Choroid plexus epithelial cell (primary cell): Measurements from ENCODE around the gene CEACAM8.
"Not testable (repeated sequence)": the region's sequence is repeated elsewhere in the genome, so short reads cannot be mapped to it uniquely, and the experiment has no call there.

Experiments
- DNase-seq: peaks from one replicate; pipeline ENCODE4 v3.0.0-alpha.2; 2010; ENCODE audit warnings: low read depth
- H3K4me3 ChIP-seq: 2 replicates; pipeline ENCODE4 v1.5.1; 2011; ENCODE audit warnings: low read depth, mild to moderate bottlenecking, control low read depth, low read length, moderate library complexity
- TF ChIP-seq, protein P1 (sequence below): conservative IDR thresholded peaks from 2 replicates; pipeline ENCODE4 v1.5.1; 2011; ENCODE audit warnings: low read depth, mild to moderate bottlenecking, control low read depth, inconsistent platforms, low read length, moderate library complexity

Gene CEACAM8

DNA sequence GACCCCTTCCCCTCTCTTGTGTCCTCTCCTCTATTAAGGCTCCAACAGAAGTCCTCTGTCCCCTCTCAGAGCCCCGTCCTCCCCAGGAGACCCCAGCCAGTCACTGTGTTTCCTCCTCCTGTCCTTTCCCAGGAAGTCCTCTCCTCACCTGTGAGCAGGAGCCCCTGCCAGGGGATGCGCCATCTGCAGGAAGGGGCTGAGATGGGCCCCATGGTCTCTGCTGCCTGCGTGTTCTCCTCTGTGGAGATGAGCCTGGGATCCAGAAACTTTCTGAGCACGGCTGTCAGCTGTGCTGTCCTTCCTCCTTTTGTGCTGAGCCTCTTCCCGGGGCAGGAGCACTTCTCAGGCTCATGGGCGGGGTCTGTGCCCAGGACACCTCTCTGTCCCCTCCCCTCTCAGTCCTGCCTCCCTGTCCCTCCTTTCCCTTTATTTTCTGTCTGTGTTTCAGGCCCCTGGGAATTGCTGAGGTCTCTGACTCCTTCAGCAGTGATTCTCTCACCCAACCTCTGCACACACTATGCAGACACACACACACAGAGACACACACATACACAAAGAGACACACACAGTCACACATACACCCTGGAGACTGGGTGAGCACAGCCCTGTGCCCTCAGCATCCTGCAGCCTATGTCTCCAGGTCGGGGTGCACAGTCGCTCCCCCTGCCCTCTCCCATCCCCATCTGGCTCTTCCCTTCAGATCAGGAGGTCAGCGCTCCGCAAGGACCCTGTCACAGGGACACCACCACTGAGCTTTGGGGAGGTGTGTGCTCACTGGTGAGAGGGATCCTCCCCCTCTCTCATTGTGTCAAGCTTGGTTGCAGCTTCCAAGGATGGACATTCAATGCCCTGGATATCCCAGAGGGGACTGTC, at the start of gene CEACAM8:
TSS of gene CEACAM8 (minus strand) at position 308 of the 873 bp plus-strand sequence. CDS start at position 212, 96 bp downstream.
- H3K4me3 ChIP-seq, result no peak within 1 kb of the TSS
- TF ChIP-seq, protein P1, sequence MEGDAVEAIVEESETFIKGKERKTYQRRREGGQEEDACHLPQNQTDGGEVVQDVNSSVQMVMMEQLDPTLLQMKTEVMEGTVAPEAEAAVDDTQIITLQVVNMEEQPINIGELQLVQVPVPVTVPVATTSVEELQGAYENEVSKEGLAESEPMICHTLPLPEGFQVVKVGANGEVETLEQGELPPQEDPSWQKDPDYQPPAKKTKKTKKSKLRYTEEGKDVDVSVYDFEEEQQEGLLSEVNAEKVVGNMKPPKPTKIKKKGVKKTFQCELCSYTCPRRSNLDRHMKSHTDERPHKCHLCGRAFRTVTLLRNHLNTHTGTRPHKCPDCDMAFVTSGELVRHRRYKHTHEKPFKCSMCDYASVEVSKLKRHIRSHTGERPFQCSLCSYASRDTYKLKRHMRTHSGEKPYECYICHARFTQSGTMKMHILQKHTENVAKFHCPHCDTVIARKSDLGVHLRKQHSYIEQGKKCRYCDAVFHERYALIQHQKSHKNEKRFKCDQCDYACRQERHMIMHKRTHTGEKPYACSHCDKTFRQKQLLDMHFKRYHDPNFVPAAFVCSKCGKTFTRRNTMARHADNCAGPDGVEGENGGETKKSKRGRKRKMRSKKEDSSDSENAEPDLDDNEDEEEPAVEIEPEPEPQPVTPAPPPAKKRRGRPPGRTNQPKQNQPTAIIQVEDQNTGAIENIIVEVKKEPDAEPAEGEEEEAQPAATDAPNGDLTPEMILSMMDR, result no peak
- no peak for DNase-seq

DNA sequence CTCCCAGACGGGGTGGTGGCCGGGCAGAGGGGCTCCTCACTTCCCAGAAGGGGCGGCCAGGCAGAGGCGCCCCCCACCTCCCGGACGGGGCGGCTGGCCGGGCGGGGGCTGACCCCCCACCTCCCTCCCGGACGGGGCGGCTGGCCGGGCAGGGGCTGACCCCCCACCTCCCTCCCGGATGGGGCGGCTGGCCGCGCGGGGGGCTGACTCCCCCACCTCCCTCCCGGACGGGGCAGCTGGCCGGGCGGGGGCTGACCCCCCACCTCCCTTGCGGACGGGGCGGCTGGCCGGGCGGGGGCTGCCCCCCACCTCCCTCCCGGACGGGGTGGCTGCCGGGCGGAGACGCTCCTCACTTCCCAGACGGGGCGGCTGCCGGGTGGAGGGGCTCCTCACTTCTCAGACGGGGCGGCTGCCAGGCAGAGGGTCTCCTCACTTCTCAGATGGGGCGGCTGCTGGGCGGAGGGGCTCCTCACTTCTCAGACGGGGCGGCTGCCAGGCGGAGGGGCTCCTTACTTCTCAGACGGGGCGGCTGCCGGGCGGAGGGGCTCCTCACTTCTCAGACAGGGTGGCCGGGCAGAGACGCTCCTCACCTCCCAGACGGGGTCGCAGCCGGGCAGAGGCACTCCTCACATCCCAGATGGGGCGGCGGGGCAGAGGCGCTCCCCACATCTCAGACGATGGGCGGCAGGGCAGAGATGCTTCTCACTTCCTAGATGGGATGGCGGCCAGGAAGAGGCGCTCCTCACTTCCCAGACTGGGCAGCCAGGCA, 44.8 kb upstream of the CEACAM8 start:
- DNase-seq, H3K4me3 ChIP-seq: not testable (repeated sequence)

DNA sequence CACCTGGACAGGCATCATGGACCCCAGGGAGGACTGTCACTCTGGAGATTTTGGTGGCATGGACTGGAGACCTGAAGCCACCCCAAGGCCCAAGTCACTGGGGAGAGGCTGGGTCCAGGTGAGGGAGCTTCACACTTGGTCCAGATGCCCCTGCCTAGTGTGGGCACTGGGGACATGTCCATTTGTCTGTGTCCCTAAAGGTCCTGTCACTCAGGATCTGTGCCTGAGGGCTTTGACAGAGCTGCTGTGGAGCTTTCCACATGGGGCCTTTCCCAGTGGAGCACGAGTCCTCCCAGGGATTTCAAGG, 40.5 kb upstream of the CEACAM8 start:
- no peak for DNase-seq
- H3K4me3 ChIP-seq, result no peak overlapping the region
- TF ChIP-seq, protein P1, result no peak

DNA sequence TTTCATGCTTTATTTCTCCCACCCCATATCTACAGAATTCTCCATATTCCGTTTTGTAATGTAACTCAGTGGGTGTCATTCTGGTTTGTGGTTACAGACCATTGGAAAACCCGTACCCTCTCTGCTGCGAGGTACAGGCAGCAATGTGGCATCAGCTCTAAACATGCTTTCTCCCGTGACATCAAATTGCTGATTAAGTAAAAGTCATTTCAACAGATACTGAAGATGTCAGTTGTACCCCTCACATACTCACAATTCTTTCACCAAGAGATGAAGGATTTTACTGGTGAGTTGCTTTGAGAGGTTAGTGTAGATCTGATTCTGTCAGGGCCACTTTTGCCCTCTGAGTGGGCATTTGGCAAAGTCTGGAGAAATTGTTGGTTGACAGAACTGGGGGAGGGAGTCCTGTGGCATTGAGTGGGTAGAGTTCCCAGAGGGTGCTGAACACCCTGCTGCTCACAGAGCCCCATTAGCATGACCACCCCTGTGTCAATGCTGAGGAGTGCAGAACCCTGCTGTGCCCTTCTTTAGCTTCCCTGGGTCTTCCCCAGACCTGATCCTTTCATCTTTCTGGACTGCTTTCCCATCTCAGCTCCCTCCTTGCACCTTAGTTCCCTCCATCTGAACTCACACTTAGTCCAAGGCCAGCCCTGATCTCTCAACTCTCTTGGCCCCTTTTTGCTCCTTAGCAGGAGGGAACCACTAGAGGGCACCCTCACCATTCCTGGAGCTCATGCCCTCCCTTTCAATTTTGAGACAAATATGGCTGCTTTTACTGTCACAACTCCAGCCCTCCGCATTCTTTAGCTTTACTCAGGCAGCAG, 39.9 kb upstream of the CEACAM8 start:
- TF ChIP-seq, protein P1, result peak; percentile 83
- DNase-seq, result peak; percentile 57
- H3K4me3 ChIP-seq, result no peak overlapping the region

DNA sequence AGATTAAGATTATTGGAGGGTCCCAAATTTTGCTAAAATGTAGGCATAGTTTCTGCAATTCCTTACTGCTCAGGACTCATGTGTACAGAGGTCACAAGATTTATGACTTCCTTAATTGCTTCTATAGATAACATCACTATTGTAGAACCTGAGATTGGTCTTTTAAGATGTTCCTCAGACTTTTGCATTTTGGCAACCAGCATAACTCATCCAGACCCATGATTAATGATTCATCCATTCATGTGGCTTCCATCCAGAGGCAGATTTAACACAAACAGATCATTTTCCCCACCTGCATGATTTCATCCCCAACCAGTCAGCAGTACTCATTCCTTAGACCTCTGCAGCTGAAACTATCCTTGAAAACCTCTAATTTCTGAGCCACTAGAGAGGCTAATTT, 34.5 kb upstream of the CEACAM8 start:
- DNase-seq, result no peak
- TF ChIP-seq, protein P1, result no peak
- H3K4me3 ChIP-seq, result no peak overlapping the region

DNA sequence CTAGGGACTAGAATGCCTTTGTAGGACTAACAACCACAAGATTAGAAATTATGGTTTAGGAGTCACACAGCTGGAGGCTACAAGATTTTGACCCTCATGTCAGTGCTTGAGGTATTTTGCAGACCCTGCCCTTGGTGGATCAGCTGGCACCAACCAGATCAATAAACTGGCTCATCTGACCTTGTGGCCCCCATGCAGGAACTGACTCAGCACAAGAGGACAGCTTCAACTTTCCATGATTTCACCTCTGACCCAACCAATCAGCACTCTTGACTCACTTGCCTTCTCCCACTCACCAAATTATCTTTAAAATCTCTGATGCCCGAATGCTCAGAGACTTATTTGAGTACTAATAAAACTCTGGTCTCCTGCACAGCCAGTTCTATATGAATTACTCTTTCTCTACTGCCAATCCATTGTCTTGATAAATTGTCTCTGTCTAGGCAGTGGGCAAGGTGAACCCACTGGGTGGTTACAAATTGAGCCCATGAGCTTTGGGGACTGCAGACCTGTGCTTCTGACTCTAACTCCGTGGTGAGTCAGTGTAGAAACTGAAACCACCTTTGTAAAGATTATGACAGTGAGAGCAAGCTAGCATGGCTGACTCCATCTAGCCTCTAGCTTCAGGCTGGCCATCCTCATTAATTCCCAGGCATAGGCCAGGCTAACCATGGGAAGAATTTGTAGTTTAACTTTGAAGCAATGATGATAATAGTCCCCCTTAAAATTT, 33.9 kb upstream of the CEACAM8 start:
- TF ChIP-seq, protein P1, result no peak
- H3K4me3 ChIP-seq, result no peak overlapping the region
- no peak for DNase-seq

DNA sequence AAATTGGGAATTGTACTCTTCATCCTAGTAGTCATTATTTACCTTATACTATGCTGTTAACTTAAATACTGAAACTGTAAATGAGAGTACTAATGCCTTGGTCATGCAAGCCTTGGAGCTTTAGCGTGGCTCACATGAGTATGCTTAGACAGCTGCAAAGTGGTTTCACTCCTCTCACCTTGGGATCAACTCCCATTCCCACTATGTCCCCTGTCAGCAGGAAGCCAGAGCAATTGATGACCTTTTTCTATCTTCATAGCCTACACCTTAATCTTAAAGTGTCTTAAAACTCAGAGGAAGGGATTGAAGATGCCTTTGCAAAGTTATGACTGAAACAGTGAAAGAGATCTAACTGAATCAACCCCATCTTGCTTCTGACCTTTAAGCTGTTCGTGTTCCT, 33.2 kb upstream of the CEACAM8 start:
- TF ChIP-seq, protein P1, result no peak
- no peak for DNase-seq
- H3K4me3 ChIP-seq, result no peak overlapping the region
